Lung (tissue), 12 donors: ENCODE measurements around the gene SP140L. TPM values are rescaled to one million over a fixed set of nuclear protein-coding genes. Genes with fewer than 3 reads are reported as not detected.
A peak's percentile ranks its signal among the peaks of the same experiment; 100 is the strongest.

Experiments
- ATAC-seq: fragments of 200-7000 bp; cut with Tn5 transposase; one replicate; pipeline ENCODE4 v1.9.1; 2020; ENCODE audit warnings: moderate number of reproducible peaks; ENCODE audit not compliant: insufficient read depth, low FRiP score
- DNase-seq, 3 donors: peaks; one replicate each; pipeline ENCODE4 v3.0.0-alpha.2; 2013 to 2017
- H3K27ac ChIP-seq, 2 donors: one replicate each; pipeline ENCODE4 v1.5.1; 2013; ENCODE audit warnings: mild to moderate bottlenecking in 2 of 2, moderate library complexity in 2 of 2, control low read depth in 1 of 2, inconsistent platforms in 1 of 2, low read depth in 1 of 2, low read length in 1 of 2
- H3K27me3 ChIP-seq, 3 donors: one replicate each; pipeline ENCODE4 v1.5.1; 2013; ENCODE audit warnings: low read length in 2 of 3; ENCODE audit not compliant: control insufficient read depth in 3 of 3, insufficient read depth in 3 of 3
- H3K36me3 ChIP-seq, 4 donors: one replicate each; pipeline ENCODE4 v1.5.1; 2013; ENCODE audit warnings: low read length in 4 of 4, mild to moderate bottlenecking in 1 of 4, moderate library complexity in 1 of 4; ENCODE audit not compliant: control insufficient read depth in 4 of 4, insufficient read depth in 4 of 4
- H3K4me1 ChIP-seq, 5 donors: one replicate each; pipeline ENCODE4 v1.5.1; 2013; ENCODE audit warnings: low read length in 5 of 5, mild to moderate bottlenecking in 2 of 5, moderate library complexity in 1 of 5; ENCODE audit not compliant: control insufficient read depth in 5 of 5, insufficient read depth in 5 of 5
- H3K4me3 ChIP-seq: one replicate; pipeline ENCODE4 v1.5.1; 2013; ENCODE audit warnings: mild to moderate bottlenecking, control low read depth, moderate library complexity
- H3K9ac ChIP-seq, 2 donors: one replicate each; pipeline ENCODE4 v1.5.1; 2013; ENCODE audit warnings: low read length in 2 of 2, control low read depth in 1 of 2; ENCODE audit not compliant: insufficient read depth in 1 of 2
- H3K9me3 ChIP-seq, 4 donors: one replicate each; pipeline ENCODE4 v1.5.1; 2013; ENCODE audit warnings: low read length in 3 of 4, mild to moderate bottlenecking in 1 of 4, moderate library complexity in 1 of 4; ENCODE audit not compliant: control insufficient read depth in 4 of 4, insufficient read depth in 3 of 4
- WGBS, 2 donors: extraction: QIAGEN DNeasy Blood & Tissue Kit; methylation state at CpG; one replicate each; pipeline ENCODE4 v1.1.7; 2013; 5-methylcytosine and 5-hydroxymethylcytosine counted together
- polyA plus RNA-seq, 2 donors: library from polyadenylated mRNA; stranded (reverse); fragments of 200-250 nt; gene quantifications; one replicate each; pipeline ENCODE4 v1.2.1, GENCODE V29; 2013
- total RNA-seq, 2 donors: library from RNA; depleted of rRNA in 1 of 2; stranded (reverse); fragments of >200 nt in 1 of 2; gene quantifications; one replicate each; pipeline ENCODE4 v1.2.1, GENCODE V29; 2014 to 2021
- TF ChIP-seq, protein P1 (sequence below): IDR thresholded peaks from 2 replicates; pipeline ENCODE4 v1.5.1; 2012; ENCODE audit warnings: mild to moderate bottlenecking; ENCODE audit errors: control extremely low read depth, extremely low read depth
- donor health status: control.
- donor health status: control.
- donor health status: Bipolar disorder and iron deficiency.
- donor health status: healthy.
- donor health status: DM: yes; HTN: yes; CAD: no.

Gene SP140L
- total and polyA plus RNA-seq, 4 donors: 15.2 to 30.3 (median 17.4) TPM

DNA sequence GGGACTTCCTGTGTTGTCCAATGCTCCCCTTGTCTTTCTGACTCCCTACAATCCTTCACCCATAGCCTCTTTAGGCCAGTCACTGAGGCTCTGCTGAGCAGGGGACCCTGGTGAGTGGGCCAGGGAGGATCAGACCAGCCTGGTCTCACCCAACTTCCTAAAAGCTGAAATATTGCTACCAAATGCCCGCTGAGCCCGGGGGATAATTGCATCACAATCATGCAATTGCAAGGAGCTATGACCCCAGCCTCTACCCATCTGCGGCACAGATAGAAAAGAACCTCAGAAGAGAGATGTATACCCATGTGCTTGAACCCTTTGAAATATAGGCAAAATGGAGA lies 85.3 kb downstream of the SP140L start:
- TF ChIP-seq, protein P1, sequence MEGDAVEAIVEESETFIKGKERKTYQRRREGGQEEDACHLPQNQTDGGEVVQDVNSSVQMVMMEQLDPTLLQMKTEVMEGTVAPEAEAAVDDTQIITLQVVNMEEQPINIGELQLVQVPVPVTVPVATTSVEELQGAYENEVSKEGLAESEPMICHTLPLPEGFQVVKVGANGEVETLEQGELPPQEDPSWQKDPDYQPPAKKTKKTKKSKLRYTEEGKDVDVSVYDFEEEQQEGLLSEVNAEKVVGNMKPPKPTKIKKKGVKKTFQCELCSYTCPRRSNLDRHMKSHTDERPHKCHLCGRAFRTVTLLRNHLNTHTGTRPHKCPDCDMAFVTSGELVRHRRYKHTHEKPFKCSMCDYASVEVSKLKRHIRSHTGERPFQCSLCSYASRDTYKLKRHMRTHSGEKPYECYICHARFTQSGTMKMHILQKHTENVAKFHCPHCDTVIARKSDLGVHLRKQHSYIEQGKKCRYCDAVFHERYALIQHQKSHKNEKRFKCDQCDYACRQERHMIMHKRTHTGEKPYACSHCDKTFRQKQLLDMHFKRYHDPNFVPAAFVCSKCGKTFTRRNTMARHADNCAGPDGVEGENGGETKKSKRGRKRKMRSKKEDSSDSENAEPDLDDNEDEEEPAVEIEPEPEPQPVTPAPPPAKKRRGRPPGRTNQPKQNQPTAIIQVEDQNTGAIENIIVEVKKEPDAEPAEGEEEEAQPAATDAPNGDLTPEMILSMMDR: no peak
- H3K9ac ChIP-seq: peak overlapping the region in 1 of 2 donors; percentile 99
- H3K4me3 ChIP-seq: peak overlapping the region; percentile 55
- 30 to 69% methylated on average over 3 of the region's 3 CpGs for WGBS, 2 donors
- H3K27me3 ChIP-seq: no peaks in the 10 kb centered on the region
- no peaks in the 10 kb centered on the region for H3K36me3 ChIP-seq
- H3K9me3 ChIP-seq: no peaks in the 10 kb centered on the region
- DNase-seq (no peak), ATAC-seq (no peak)
- peak overlapping the region; percentile 86 to 99 for H3K27ac ChIP-seq
- H3K4me1 ChIP-seq: peaks cover 0 to 35% (median 11%) of the 10 kb centered on the region in 5 donors

DNA sequence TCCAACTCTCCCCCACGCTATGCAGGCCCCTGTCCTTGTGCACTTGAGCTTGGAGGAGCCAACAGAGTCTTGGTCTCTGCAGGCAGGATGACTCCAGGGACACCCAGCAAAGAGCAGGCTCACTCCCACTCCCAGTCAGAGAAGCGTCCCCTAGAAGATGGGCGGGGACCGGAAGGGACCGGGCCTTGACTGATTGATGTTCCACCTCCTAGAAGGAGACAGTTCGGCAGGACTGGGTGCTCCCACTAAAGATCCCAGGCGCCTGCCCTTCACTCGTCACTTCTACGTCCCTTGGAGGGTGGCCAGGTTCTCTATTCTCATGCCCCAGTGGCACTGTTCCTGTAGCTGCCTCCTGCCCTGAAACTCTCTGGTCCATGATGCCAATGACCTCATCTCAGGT lies 85.9 kb downstream of the SP140L start:
- H3K36me3 ChIP-seq: no peaks in the 10 kb centered on the region
- H3K27ac ChIP-seq: peak overlapping the region in 1 of 2 donors; percentile 1
- H3K4me1 ChIP-seq: peaks cover under 1 to 35% (median 15%) of the 10 kb centered on the region in 5 donors
- DNase-seq: no peak
- no peaks in the 10 kb centered on the region for H3K9me3 ChIP-seq
- H3K9ac ChIP-seq: no peak overlapping the region
- no peaks in the 10 kb centered on the region for H3K27me3 ChIP-seq
- WGBS, 2 donors: 76 to 83% methylated on average over 9 of the region's 9 CpGs
- no peak for ATAC-seq
- H3K4me3 ChIP-seq: no peak overlapping the region
- TF ChIP-seq, protein P1: no peak

DNA sequence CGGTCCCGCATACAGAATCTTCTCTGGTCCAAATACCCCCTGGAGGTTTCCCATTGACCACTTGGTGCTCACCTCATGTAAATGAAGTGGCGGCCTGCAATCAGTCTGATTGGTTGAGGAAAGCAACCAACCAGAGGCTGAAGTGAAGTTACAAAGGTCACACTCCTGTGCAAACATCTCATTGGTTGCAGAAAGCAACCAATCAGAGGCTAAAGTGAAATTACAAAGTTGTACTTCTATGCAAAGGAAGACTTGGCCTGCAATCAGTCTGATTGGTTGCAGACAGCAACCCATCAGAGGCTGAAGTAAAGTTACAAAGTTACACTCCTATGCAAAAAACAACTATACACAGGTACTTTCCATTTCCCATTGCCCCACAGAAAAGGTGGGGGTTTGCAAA lies 86.5 kb downstream of the SP140L start:
- Histone ChIP-seq H3K9me3 (no peaks in the 10 kb centered on the region), H3K4me3 (no peak overlapping the region), H3K27me3 (no peaks in the 10 kb centered on the region), H3K36me3 (no peaks in the 10 kb centered on the region), H3K9ac (no peak overlapping the region), H3K27ac (no peak overlapping the region), H3K4me1 (peaks cover 2 to 33% (median 15%) of the 10 kb centered on the region in 5 donors)
- no peak for ATAC-seq
- TF ChIP-seq, protein P1: no peak
- 92 to 97% methylated on average over 3 of the region's 3 CpGs for WGBS, 2 donors
- no peak for DNase-seq

DNA sequence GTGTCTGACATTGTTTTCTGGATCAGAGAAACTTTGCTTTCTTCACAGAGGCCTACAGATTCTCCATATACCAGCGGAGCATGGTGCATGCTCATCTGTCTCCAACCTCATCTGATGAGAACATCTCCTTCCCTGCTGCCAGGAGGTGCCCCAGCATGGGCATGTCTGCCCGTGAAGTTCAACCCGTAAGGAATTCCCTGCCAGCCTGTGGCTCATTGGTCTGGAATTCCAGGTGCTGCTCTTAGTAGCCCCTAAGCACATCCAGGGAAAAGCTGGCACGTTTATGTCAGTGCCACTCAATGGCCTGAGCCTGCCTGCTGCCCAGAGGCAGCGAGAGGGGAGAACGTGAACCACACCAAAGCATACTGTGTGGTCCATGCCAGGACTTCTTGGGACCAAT lies 87.3 kb downstream of the SP140L start:
- peak overlapping the region in 1 of 2 donors; percentile 35 for H3K27ac ChIP-seq
- no peak overlapping the region for H3K9ac ChIP-seq
- 91 to 94% methylated on average over 6 of the region's 6 CpGs for WGBS, 2 donors
- no peaks in the 10 kb centered on the region for H3K9me3 ChIP-seq
- ATAC-seq (no peak), DNase-seq (no peak)
- TF ChIP-seq, protein P1: no peak
- H3K4me1 ChIP-seq: peaks cover 3 to 32% (median 15%) of the 10 kb centered on the region in 5 donors
- no peak overlapping the region for H3K4me3 ChIP-seq
- H3K36me3 ChIP-seq: peaks cover 0 to 3% (median 1%) of the 10 kb centered on the region in 4 donors
- no peaks in the 10 kb centered on the region for H3K27me3 ChIP-seq
